ENCODE measurements around the gene MUC5B. TPM values are rescaled to one million over a fixed set of nuclear protein-coding genes. Genes with fewer than 3 reads are reported as not detected.
"Not testable (repeated sequence)": the region's sequence is repeated elsewhere in the genome, so short reads cannot be mapped to it uniquely, and the experiment has no call there.

Gene MUC5B
- total RNA-seq, 1 donor from 2014 or later: not detected

- intact Hi-C loops (cut with micrococcal nuclease): loop anchor here (2.0 kb wide), 1 partner anchor 313 kb away; no protein-coding TSS in a partner anchor
Measured at GRCh38 chr11:1201395-1202153, 21.3 kb upstream of the MUC5B start.

DNA sequence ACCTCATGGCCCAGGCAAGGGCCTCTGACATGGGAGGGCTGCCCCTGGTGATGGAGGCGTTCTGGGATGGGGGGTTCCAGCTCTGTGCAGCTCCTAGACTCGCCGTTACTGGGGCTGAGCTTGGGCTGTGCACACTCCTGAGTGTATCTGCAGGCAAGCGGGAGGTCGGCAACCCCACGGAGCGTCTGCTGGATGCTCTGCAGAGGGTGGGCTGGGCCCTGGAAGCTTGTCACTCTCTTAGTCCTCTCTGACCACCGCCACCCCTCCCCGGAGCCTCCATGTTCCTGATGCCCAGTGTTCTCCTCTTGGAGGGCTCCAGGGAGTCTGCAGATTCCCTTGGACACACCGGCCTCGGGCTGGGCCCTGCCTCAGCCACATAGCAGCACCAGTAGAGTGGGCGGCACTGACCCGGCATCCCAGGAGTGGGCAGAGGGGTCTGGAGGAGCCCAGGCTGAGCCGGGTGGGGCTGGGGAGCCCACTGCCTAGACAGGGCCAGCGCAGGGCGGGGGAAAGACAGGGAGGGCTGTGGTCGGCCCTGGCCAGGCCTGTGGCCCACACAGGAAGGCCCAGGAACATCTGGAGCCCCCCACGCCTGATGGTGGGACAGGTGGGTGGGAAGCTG is 20.6 kb upstream of the MUC5B start:
- intact Hi-C loops (cut with micrococcal nuclease): loop anchor here (2.0 kb wide), 1 partner anchor 313 kb away; no protein-coding TSS in a partner anchor

- intact Hi-C loops (cut with micrococcal nuclease): loop anchor here (1.0 to 2.0 kb wide), 2 partner anchors 312 to 371 kb away; no protein-coding TSS in a partner anchor
Measured at GRCh38 chr11:1202776-1203504, 19.9 kb upstream of the MUC5B start.

DNA sequence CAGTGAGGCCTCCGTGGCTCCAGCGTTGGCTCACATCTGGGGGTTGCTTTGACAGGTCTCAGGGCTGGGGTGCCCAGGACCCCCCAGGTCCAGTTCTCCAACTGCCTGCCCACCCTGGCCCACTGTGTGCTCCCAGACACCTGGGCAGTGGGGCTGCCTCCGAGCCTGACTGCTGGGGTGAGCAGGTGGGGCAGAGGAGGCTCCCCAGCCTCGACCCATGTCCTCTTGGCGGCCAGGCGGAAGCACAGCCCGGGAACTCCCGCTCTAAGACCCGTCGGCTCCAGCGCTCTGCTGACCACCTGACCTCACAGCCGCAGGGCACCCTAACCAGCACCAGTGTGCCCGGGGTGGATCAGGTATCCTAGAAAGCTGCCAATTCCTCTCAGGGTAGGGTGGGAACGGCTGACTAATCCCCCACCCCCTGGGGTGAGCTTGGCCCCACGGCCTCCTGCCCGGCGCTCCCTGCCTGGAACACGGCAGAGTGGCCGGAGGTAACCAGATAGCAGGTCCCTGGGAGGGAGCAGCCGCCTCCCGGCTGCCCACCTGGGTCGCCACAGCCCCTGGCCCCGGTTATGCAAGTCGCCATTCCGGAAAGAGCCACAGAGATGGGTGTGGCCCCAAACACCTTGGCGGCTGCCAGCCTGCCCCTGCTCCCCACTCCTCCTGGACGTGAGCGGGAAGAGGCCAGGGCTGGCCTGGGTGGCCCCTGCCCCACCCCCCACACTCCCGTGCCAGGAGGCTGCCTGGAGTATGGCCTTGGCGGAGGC is 19.2 kb upstream of the MUC5B start:
- intact Hi-C loops (cut with micrococcal nuclease): loop anchor here (1.0 to 2.0 kb wide), 2 partner anchors 311 to 371 kb away; no protein-coding TSS in a partner anchor

DNA sequence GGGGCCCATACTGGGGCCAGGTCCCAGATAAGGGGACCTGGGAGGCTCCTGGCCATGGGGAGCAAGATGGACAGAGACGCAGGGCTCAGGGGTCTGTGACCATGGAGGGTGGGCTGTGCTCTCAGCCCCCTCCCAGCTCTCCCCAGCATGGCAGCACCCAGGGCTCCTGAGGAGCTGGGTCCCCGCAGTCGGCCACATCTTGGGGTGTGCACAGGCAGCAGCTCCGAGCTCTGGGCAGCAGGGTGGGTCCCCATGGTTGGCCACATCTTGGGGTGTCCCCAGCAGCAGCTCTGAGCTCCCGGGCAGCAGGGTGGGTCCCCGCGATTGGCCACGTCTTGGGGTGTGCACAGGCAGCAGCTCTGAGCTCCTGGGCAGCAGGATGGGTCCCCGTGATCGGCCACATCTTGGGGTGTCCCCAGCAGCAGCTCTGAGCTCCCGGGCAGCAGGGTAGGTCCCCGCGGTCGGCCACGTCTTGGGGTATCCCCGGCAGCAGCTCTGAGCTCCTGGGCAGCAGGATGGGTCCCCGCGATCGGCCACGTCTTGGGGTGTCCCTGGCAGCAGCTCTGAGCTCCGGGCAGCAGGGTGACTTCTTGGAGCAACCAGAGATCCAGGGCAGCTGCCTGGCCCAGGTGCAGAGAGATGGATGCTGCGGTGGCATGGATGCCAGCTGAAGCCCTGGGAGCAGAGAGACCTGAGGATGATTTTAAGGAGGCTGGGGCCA is 18.3 kb upstream of the MUC5B start:
- intact Hi-C loops (cut with micrococcal nuclease): no loop called here

GRCh38 chr11:1205121-1205986 is 17.5 kb upstream of the MUC5B start:
- intact Hi-C loops (cut with micrococcal nuclease): no loop called here

DNA sequence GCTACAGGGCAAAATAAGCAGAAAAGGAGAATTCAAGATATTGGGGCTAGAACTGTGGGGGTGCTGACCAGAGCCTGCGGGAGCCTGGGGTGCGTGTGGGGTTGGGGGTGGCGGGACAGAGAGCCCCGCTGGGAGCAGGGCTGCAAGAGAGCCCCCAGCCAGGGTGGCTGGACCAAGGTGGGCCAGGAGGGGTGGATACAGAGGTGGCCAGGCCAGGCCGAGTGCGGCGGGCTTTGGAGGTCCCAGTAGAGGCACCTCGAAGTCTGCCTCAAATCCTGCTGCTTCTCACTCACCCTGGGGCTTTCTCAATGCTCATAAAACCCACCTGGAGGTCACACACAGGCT is 16.9 kb upstream of the MUC5B start:
- intact Hi-C loops (cut with micrococcal nuclease): no loop called here

DNA sequence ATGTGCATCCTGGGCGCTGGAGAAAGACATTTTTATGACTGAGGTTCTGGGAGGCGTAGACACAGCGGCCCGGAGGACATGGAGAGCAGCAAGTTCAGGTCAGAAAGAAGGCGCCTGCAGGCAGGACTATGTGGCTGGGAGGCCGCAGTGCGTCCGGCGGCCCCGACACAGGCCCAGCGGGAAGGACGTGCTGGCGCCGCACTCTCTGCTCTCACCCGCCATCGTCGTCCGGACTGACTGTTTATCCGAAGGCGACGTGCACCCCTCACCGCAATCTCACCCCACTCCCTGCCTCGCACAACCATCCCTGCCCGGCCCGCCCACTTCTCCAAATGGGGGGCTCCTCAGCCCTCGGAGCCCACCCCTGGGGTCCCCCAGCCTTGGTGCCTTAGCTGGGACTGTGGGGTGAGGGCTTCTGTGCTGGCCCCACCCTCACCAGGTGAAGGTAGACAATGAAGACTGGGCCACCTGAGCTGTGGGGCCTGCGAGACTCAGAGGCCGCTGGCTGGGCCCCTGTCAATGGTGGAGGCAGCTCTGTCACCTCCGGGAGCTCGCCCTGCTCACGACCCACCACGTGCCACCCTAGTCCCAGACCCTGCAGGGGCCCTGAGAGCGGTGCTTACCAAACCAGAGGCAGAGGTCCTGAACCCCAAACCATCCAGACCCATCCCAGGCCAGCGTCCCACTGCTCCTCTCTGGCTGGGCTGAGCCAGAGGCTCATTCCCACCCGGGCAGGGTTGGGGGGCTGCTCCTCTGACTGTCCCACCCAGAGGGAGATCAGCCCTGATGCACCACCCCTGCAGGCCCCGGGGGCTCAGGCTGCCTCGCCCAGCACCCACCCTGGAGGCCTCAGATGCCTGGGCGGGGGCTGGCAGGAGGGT is 16.2 kb upstream of the MUC5B start:
- intact Hi-C loops (cut with micrococcal nuclease): no loop called here

- intact Hi-C loops (cut with micrococcal nuclease): no loop called here
Measured at GRCh38 chr11:1207401-1208143, 15.3 kb upstream of the MUC5B start.

DNA sequence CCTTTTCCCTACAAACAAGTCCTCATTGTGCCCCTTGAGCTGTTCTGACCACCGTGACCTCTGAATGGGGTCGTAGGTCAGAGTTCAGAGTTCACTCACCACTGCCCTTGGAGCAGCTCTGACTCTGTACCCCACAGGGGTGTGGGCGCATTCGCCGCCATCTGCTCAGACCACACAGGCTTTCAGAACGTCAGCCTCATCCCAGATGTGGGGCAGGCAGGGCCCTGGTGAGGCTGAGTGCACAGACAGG is 14.8 kb upstream of the MUC5B start:
- intact Hi-C loops (cut with micrococcal nuclease): no loop called here

GRCh38 chr11:1208394-1209261 is 14.2 kb upstream of the MUC5B start:
- intact Hi-C loops (cut with micrococcal nuclease): no loop called here

DNA sequence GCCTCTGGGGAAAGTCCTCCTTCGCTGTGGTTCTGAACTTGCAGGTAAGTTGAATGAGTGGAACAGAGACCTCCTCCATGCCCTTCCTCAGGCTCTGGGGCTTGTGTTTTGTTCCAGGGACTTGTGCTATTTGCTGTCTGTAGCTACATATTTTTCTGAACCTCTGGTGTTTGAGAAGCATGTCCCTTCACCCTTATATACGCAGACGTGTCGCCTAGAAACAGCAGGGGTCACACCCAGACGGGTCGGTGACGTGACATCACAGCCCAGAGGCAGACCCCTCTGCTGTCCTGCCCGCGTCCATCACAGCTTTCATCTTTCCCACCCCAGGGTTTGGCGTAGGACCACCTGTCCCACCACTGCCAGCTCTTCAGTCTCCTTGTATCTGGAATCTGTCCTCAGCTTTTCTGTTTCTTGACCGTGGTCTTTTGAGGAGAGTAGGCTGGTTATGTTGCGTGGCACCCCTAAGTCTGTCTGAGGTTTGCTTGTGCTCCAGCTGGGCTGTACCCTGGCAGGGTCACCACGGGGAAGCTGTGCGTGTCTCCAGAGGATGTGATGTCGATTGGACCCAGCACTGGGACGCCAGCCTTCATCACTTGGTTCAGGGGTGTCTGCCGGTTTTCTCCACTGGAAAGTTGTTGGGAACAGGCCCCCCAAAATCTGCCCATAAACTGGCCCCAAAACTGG is 13.4 kb upstream of the MUC5B start:
- intact Hi-C loops (cut with micrococcal nuclease): no loop called here

- intact Hi-C loops (cut with micrococcal nuclease): no loop called here
Measured at GRCh38 chr11:1211838-1212237, 11.0 kb upstream of the MUC5B start.

GRCh38 chr11:1215826-1216225 is 7.0 kb upstream of the MUC5B start:
- intact Hi-C loops (cut with micrococcal nuclease): not testable (repeated sequence)

DNA sequence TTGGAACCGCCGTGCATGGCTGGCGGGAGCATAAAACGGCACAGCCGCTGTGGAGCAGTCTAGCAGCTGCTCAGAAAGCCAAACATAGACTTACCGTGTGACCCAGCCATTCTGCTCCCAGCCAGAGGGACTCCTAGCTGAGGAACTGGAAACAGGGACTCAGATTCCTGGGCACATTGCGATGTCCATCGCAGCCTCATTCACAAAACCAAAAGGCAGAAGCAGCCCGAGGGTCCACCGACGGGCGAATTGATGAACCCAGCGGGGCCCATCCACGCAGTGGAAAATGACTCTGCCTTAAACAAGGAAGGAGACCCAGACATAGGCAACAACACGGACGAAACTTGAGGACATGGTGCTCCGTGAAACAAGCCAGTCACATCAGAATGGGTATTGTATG is 5.7 kb upstream of the MUC5B start:
- intact Hi-C loops (cut with micrococcal nuclease): no loop called here

- intact Hi-C loops (cut with micrococcal nuclease): no loop called here
Measured at GRCh38 chr11:1218256-1218787, 4.5 kb upstream of the MUC5B start.

Measured in T-helper 2 cell treated with Interferon-gamma antibody and Interleukin-4, amounts not matched to agents 100 ng/mL and 5 ng/mL, for 36 hours (primary cell).